WTC11 (cell line): ENCODE measurements around the gene SNAP25. TPM values are rescaled to one million over a fixed set of nuclear protein-coding genes. Genes with fewer than 3 reads are reported as not detected.

ENCODE experiments used
- ATAC-seq: fragments of 200-7000 bp; cut with Tn5 transposase; 2 replicates; pipeline ENCODE4 v1.10.0; 2021; ENCODE audit warnings: mild to moderate bottlenecking, moderate library complexity
- CTCF ChIA-PET: fragments of 300-600 bp; sonication (Branson Sonifier 250); formaldehyde crosslinking; loops from one replicate; lab custom pipeline; 2021; ENCODE audit warnings: antibody characterized with exemption; lab: Charles Lee
- POLR2A ChIA-PET: fragments of 350-600 bp; sonication (Branson Sonifier 250); formaldehyde crosslinking; loops from one replicate; lab custom pipeline; 2021; ENCODE audit warnings: antibody characterized with exemption; lab: Charles Lee
- DNase-seq: peaks from one replicate; pipeline ENCODE4 v3.0.0; 2021; ENCODE audit warnings: low spot score
- H3K27ac Mint-ChIP-seq: 2 replicates; pipeline ENCODE4 v1.8.0; 2021; ENCODE audit warnings: mixed read lengths
- H3K27me3 Mint-ChIP-seq: 2 replicates; pipeline ENCODE4 v1.8.0; 2021; ENCODE audit warnings: low read depth, mild to moderate bottlenecking, moderate library complexity, mixed read lengths
- H3K36me3 Mint-ChIP-seq: 2 replicates; pipeline ENCODE4 v1.8.0; 2021; ENCODE audit warnings: mixed read lengths
- H3K4me1 Mint-ChIP-seq: 2 replicates; pipeline ENCODE4 v1.8.0; 2022; ENCODE audit warnings: mixed read lengths
- H3K4me3 Mint-ChIP-seq: 2 replicates; pipeline ENCODE4 v1.8.0; 2021; ENCODE audit warnings: mild to moderate bottlenecking, moderate library complexity, mixed read lengths
- H3K9me3 Mint-ChIP-seq: 2 replicates; pipeline ENCODE4 v1.8.0; 2021; ENCODE audit warnings: mixed read lengths
- ATF2 ChIP-seq: sonication (generic); formaldehyde crosslinking; IDR thresholded peaks from 2 replicates; pipeline ENCODE4 v1.8.1; 2022; ENCODE audit warnings: low read depth, missing genetic modification reagents, borderline replicate concordance
- E2F1 ChIP-seq: sonication (generic); formaldehyde crosslinking; IDR thresholded peaks from 2 replicates; pipeline ENCODE4 v1.8.0; 2022; ENCODE audit warnings: mild to moderate bottlenecking, missing genetic modification reagents
- E2F4 ChIP-seq: sonication (generic); formaldehyde crosslinking; IDR thresholded peaks from 2 replicates; pipeline ENCODE4 v1.8.1; 2022; ENCODE audit warnings: low read depth, mild to moderate bottlenecking, moderate library complexity, missing genetic modification reagents, borderline replicate concordance
- ESRRA ChIP-seq: sonication (generic); formaldehyde crosslinking; IDR thresholded peaks from 2 replicates; pipeline ENCODE4 v1.8.1; 2022; ENCODE audit warnings: mild to moderate bottlenecking, missing genetic modification reagents, borderline replicate concordance
- ETV6 ChIP-seq: sonication (generic); formaldehyde crosslinking; IDR thresholded peaks from 2 replicates; pipeline ENCODE4 v1.8.1; 2022; ENCODE audit warnings: mild to moderate bottlenecking, missing genetic modification reagents
- FOXK1 ChIP-seq: sonication (generic); formaldehyde crosslinking; IDR thresholded peaks from 2 replicates; pipeline ENCODE4 v1.8.0; 2022; ENCODE audit warnings: mild to moderate bottlenecking, moderate library complexity, missing genetic modification reagents
- FOXP4 ChIP-seq: sonication (generic); formaldehyde crosslinking; IDR thresholded peaks from 2 replicates; pipeline ENCODE4 v1.8.0; 2022; ENCODE audit warnings: mild to moderate bottlenecking, missing genetic modification reagents
- GTF2I ChIP-seq: fragments of 250-450 bp; sonication (Bioruptor Pico); conservative IDR thresholded peaks from 2 replicates; pipeline ENCODE4 v1.4.0; 2021; ENCODE audit warnings: mild to moderate bottlenecking
- JUN ChIP-seq: sonication (generic); formaldehyde crosslinking; IDR thresholded peaks from 2 replicates; pipeline ENCODE4 v1.8.0; 2023; ENCODE audit warnings: mild to moderate bottlenecking, missing genetic modification reagents
- KAT7 ChIP-seq: sonication (generic); formaldehyde crosslinking; IDR thresholded peaks from 2 replicates; pipeline ENCODE4 v1.8.1; 2023; ENCODE audit warnings: missing genetic modification reagents, mild to moderate bottlenecking, borderline replicate concordance
- MAX ChIP-seq: sonication (generic); formaldehyde crosslinking; IDR thresholded peaks from 2 replicates; pipeline ENCODE4 v1.8.0; 2022; ENCODE audit warnings: mild to moderate bottlenecking, missing genetic modification reagents
- MXD4 ChIP-seq: fragments of 250-450 bp; sonication (Bioruptor Pico); IDR thresholded peaks from 2 replicates; pipeline ENCODE4 v1.8.0; 2021; ENCODE audit warnings: mild to moderate bottlenecking, moderate library complexity, borderline replicate concordance
- OVOL2 ChIP-seq: fragments of 250-450 bp; sonication (Bioruptor Pico); IDR thresholded peaks from 2 replicates; pipeline ENCODE4 v1.9.0; 2021; ENCODE audit warnings: mild to moderate bottlenecking, borderline replicate concordance
- SMAD3 ChIP-seq: sonication (generic); formaldehyde crosslinking; IDR thresholded peaks from 2 replicates; pipeline ENCODE4 v1.8.0; 2022; ENCODE audit warnings: missing genetic modification reagents, mild to moderate bottlenecking, borderline replicate concordance
- SMAD4 ChIP-seq: sonication (generic); formaldehyde crosslinking; IDR thresholded peaks from 2 replicates; pipeline ENCODE4 v1.8.0; 2022; ENCODE audit warnings: mild to moderate bottlenecking, missing genetic modification reagents
- SOX15 ChIP-seq: fragments of 250-450 bp; sonication (Bioruptor Pico); IDR thresholded peaks from 2 replicates; pipeline ENCODE4 v1.9.0; 2021; ENCODE audit warnings: mild to moderate bottlenecking
- SP1 ChIP-seq: sonication (generic); formaldehyde crosslinking; conservative IDR thresholded peaks from 2 replicates; pipeline ENCODE4 v1.8.1; 2022; ENCODE audit warnings: missing genetic modification reagents
- TEAD1 ChIP-seq: sonication (generic); formaldehyde crosslinking; IDR thresholded peaks from 2 replicates; pipeline ENCODE4 v1.8.0; 2022; ENCODE audit warnings: mild to moderate bottlenecking, missing genetic modification reagents
- TEAD4 ChIP-seq: sonication (generic); formaldehyde crosslinking; IDR thresholded peaks from 2 replicates; pipeline ENCODE4 v1.8.0; 2022; ENCODE audit warnings: mild to moderate bottlenecking, missing genetic modification reagents
- TP53 ChIP-seq: sonication (generic); formaldehyde crosslinking; IDR thresholded peaks from 2 replicates; pipeline ENCODE4 v1.8.1; 2023; ENCODE audit warnings: mild to moderate bottlenecking, missing genetic modification reagents
- USF2 ChIP-seq: sonication (generic); formaldehyde crosslinking; IDR thresholded peaks from 2 replicates; pipeline ENCODE4 v1.8.1; 2023; ENCODE audit warnings: mild to moderate bottlenecking, missing genetic modification reagents, moderate library complexity
- ZBTB21 ChIP-seq: sonication (generic); formaldehyde crosslinking; IDR thresholded peaks from 2 replicates; pipeline ENCODE4 v1.8.1; 2023; ENCODE audit warnings: mild to moderate bottlenecking, missing genetic modification reagents, borderline replicate concordance
- ZBTB43 ChIP-seq: sonication (generic); formaldehyde crosslinking; IDR thresholded peaks from 2 replicates; pipeline ENCODE4 v1.8.1; 2023; ENCODE audit warnings: mild to moderate bottlenecking, missing genetic modification reagents
- ZNF121 ChIP-seq: sonication (generic); formaldehyde crosslinking; IDR thresholded peaks from 2 replicates; pipeline ENCODE4 v1.8.0; 2023; ENCODE audit warnings: missing genetic modification reagents
- ZNF232 ChIP-seq: sonication (generic); formaldehyde crosslinking; IDR thresholded peaks from 2 replicates; pipeline ENCODE4 v1.8.0; 2022; ENCODE audit warnings: mild to moderate bottlenecking, missing genetic modification reagents
- ZNF263 ChIP-seq: sonication (generic); formaldehyde crosslinking; IDR thresholded peaks from 2 replicates; pipeline ENCODE4 v1.8.1; 2022; ENCODE audit warnings: low read depth, mild to moderate bottlenecking, moderate library complexity, missing genetic modification reagents
- ZNF317 ChIP-seq: sonication (generic); formaldehyde crosslinking; IDR thresholded peaks from 2 replicates; pipeline ENCODE4 v1.8.1; 2023; ENCODE audit warnings: low read depth, mild to moderate bottlenecking, moderate library complexity, missing genetic modification reagents, borderline replicate concordance
- ZSCAN18 ChIP-seq: fragments of 250-450 bp; sonication (Bioruptor Pico); IDR thresholded peaks from 2 replicates; pipeline ENCODE4 v2.1.2; 2022; ENCODE audit warnings: mild to moderate bottlenecking, moderate library complexity
- total RNA-seq: library from RNA; stranded (reverse); gene quantifications from 3 replicates; pipeline ENCODE4 v1.2.3, GENCODE V29; 2021

SNAP25 gene
- total RNA-seq, 1 experiment from 2014 or later: 0.72 TPM

GRCh38 chr20:10253780-10254179, 35.1 kb downstream of the SNAP25 start:
- H3K9me3 Mint-ChIP-seq: no peaks in the 10 kb centered on the region
- no peak overlapping the region for H3K4me3 Mint-ChIP-seq
- CTCF ChIA-PET: interaction anchor here (1.0 to 1.6 kb wide), 2 partner anchors 17 to 28 kb away, joined by 3 to 7 read pairs; no protein-coding TSS in a partner anchor
- ATAC-seq (no peak), DNase-seq (no peak)
- H3K27ac Mint-ChIP-seq: no peak overlapping the region
- no peaks in the 10 kb centered on the region for H3K36me3 Mint-ChIP-seq
- POLR2A ChIA-PET: no interaction called here
- TF ChIP-seq ESRRA (CRISPR knock-in tag) (no peak), MAX (CRISPR knock-in tag) (no peak), ATF2 (CRISPR knock-in tag) (no peak), TEAD1 (CRISPR knock-in tag) (no peak), ETV6 (CRISPR knock-in tag) (no peak), ZBTB21 (CRISPR knock-in tag) (no peak), MXD4 (CRISPR knock-in tag) (no peak), OVOL2 (CRISPR knock-in tag) (no peak), FOXP4 (no peak), SMAD3 (no peak), ZNF263 (CRISPR knock-in tag) (no peak), SP1 (CRISPR knock-in tag) (no peak), ZNF232 (CRISPR knock-in tag) (no peak), ZSCAN18 (CRISPR knock-in tag) (no peak), KAT7 (no peak), FOXK1 (CRISPR knock-in tag) (no peak), ZNF121 (CRISPR knock-in tag) (no peak)
- TF ChIP-seq, all 79 proteins: peak for 0
- Mint-ChIP-seq H3K27me3 (no peaks in the 10 kb centered on the region), H3K4me1 (peaks cover 32% of the 10 kb centered on the region)

GRCh38 chr20:10255846-10256245, 37.2 kb downstream of the SNAP25 start:
- CTCF ChIA-PET: interaction anchor here (0.9 kb wide), 1 partner anchor 171 kb away, joined by 3 read pairs; no protein-coding TSS in a partner anchor
- Mint-ChIP-seq H3K27me3 (no peaks in the 10 kb centered on the region), H3K9me3 (no peaks in the 10 kb centered on the region), H3K27ac (no peak overlapping the region), H3K36me3 (no peaks in the 10 kb centered on the region), H3K4me1 (peaks cover 20% of the 10 kb centered on the region), H3K4me3 (no peak overlapping the region)
- POLR2A ChIA-PET: no interaction called here
- ATAC-seq: no peak
- DNase-seq: no peak
- TF ChIP-seq ESRRA (CRISPR knock-in tag): no peak
- TF ChIP-seq JUN (CRISPR knock-in tag): no peak
- TF ChIP-seq ZNF317 (CRISPR knock-in tag): no peak
- no peak for TF ChIP-seq SMAD4 (CRISPR knock-in tag)
- no peak for TF ChIP-seq MXD4 (CRISPR knock-in tag)
- TF ChIP-seq ZBTB43: no peak
- TF ChIP-seq E2F1: no peak
- TF ChIP-seq E2F4 (CRISPR knock-in tag): no peak
- TF ChIP-seq GTF2I (CRISPR knock-in tag): no peak
- TF ChIP-seq TEAD4 (CRISPR knock-in tag): no peak
- TF ChIP-seq SOX15 (CRISPR knock-in tag): no peak
- no peak for TF ChIP-seq TP53 (CRISPR knock-in tag)
- TF ChIP-seq USF2 (CRISPR knock-in tag): no peak
